Measurements from ENCODE around the gene UQCRC1.

The UQCRC1 gene

DNA sequence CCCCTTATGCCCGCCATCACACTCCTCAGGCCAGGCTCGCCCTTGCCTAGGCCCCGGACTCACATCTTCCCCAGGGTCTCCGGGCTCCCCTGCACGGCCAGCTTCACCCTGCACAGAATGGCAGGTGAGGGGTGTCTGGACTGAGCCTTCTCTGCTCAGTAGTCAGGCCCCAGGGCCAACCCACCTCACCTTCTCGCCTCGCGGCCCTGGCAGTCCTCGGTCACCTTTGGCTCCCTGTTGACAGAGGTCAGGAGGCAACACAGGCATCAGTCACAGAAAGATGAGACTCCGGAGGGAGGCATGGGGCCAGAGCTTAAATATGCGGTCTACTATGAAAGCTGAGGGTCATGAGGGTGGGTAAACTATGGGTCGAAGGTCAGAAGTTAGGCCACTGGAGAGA is 37.5 kb downstream of the UQCRC1 start:
- H3K4me3 ChIP-seq (ENCODE audit: low read depth, low read length): no peak overlapping the region
- CTCF ChIA-PET: no interaction called here
- H3K4me1 ChIP-seq (ENCODE audit: control insufficient read depth, insufficient read depth, low read length): no peaks in the 10 kb centered on the region
- peaks cover 0 to under 1% of the 10 kb centered on the region in 2 experiments; a peak in 1 of 3 replicates for H3K36me3 ChIP-seq (ENCODE audit: control insufficient read depth in 2 of 2, insufficient read depth in 1 of 2, low read length in 2 of 2)
- H3K9me3 ChIP-seq (ENCODE audit: control insufficient read depth, insufficient read depth, low read depth, low read length): no peaks in the 10 kb centered on the region
- POLR2A ChIA-PET: no interaction called here
- TF ChIP-seq, protein P1, sequence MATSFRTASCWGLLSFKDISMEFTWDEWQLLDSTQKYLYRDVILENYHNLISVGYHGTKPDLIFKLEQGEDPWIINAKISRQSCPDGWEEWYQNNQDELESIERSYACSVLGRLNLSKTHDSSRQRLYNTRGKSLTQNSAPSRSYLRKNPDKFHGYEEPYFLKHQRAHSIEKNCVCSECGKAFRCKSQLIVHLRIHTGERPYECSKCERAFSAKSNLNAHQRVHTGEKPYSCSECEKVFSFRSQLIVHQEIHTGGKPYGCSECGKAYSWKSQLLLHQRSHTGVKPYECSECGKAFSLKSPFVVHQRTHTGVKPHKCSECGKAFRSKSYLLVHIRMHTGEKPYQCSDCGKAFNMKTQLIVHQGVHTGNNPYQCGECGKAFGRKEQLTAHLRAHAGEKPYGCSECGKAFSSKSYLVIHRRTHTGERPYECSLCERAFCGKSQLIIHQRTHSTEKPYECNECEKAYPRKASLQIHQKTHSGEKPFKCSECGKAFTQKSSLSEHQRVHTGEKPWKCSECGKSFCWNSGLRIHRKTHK (tag by site-specific recombination; IDR thresholded peaks at IDR 0.05): no peak
- TF ChIP-seq ZNF132 (tag by site-specific recombination; IDR thresholded peaks at IDR 0.05; ENCODE audit: borderline replicate concordance) (no peak), SCRT1 (tag by site-specific recombination; IDR thresholded peaks at IDR 0.05; ENCODE audit: borderline replicate concordance) (no peak), WT1 (tag by site-specific recombination; IDR thresholded peaks at IDR 0.05) (no peak), ZBTB48 (tag by site-specific recombination; IDR thresholded peaks at IDR 0.05) (no peak), ZNF654 (tag by site-specific recombination; IDR thresholded peaks at IDR 0.05; ENCODE audit: low read depth) (no peak), ZNF221 (tag by site-specific recombination; IDR thresholded peaks at IDR 0.05; ENCODE audit: borderline replicate concordance) (no peak), ZSCAN30 (tag by site-specific recombination; IDR thresholded peaks at IDR 0.05) (no peak), GLIS2 (tag by site-specific recombination; IDR thresholded peaks at IDR 0.05) (no peak), ZNF202 (tag by site-specific recombination; IDR thresholded peaks at IDR 0.05; ENCODE audit: borderline replicate concordance) (no peak), ZBTB1 (tag by site-specific recombination; IDR thresholded peaks at IDR 0.05) (no peak), ZNF324 (tag by site-specific recombination; IDR thresholded peaks at IDR 0.05) (no peak), ZNF169 (tag by site-specific recombination; IDR thresholded peaks at IDR 0.05) (no peak), ZNF2 (tag by site-specific recombination; IDR thresholded peaks at IDR 0.05) (no peak)
- TF ChIP-seq, protein P2, sequence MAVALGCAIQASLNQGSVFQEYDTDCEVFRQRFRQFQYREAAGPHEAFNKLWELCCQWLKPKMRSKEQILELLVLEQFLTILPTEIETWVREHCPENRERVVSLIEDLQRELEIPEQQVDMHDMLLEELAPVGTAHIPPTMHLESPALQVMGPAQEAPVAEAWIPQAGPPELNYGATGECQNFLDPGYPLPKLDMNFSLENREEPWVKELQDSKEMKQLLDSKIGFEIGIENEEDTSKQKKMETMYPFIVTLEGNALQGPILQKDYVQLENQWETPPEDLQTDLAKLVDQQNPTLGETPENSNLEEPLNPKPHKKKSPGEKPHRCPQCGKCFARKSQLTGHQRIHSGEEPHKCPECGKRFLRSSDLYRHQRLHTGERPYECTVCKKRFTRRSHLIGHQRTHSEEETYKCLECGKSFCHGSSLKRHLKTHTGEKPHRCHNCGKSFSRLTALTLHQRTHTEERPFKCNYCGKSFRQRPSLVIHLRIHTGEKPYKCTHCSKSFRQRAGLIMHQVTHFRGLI (tag by site-specific recombination; IDR thresholded peaks at IDR 0.05): no peak
- TF ChIP-seq, protein P3, sequence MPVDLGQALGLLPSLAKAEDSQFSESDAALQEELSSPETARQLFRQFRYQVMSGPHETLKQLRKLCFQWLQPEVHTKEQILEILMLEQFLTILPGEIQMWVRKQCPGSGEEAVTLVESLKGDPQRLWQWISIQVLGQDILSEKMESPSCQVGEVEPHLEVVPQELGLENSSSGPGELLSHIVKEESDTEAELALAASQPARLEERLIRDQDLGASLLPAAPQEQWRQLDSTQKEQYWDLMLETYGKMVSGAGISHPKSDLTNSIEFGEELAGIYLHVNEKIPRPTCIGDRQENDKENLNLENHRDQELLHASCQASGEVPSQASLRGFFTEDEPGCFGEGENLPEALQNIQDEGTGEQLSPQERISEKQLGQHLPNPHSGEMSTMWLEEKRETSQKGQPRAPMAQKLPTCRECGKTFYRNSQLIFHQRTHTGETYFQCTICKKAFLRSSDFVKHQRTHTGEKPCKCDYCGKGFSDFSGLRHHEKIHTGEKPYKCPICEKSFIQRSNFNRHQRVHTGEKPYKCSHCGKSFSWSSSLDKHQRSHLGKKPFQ (tag by site-specific recombination; IDR thresholded peaks at IDR 0.05): no peak
- TF ChIP-seq, protein P4, sequence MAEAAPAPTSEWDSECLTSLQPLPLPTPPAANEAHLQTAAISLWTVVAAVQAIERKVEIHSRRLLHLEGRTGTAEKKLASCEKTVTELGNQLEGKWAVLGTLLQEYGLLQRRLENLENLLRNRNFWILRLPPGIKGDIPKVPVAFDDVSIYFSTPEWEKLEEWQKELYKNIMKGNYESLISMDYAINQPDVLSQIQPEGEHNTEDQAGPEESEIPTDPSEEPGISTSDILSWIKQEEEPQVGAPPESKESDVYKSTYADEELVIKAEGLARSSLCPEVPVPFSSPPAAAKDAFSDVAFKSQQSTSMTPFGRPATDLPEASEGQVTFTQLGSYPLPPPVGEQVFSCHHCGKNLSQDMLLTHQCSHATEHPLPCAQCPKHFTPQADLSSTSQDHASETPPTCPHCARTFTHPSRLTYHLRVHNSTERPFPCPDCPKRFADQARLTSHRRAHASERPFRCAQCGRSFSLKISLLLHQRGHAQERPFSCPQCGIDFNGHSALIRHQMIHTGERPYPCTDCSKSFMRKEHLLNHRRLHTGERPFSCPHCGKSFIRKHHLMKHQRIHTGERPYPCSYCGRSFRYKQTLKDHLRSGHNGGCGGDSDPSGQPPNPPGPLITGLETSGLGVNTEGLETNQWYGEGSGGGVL (tag by site-specific recombination; IDR thresholded peaks at IDR 0.05): no peak
- no peak overlapping the region for H3K27ac ChIP-seq (ENCODE audit: extremely low read depth, low read depth, low read length)

DNA sequence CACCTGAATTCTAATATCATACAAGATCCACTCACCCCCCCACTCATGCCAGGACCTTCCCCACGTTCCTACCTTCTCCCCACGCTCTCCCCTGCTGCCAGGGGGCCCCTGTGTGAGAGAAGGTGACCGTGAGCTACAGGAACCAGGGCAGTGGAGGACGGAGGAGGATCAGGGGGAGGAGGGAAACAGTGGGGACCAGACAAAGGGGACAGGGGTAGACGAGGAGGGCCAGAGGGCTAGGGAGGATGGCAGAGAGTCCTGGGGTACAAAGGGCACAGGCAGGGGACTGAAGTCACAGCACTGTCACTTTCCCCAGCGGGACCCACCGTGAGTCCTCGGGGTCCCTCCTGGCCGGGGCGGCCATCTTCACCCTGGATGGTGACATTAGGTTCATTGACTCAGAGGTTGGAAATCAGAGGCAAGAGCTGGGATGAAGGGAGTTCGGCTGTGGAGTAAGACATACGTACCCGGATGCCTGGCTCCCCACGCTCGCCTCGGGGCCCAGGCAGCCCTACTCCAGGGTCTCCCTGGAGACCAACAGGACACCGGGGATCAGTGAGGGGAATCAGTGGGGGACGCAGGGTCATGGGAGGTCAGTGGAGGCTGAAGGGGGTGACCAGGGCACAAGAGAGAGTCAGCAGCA is 39.5 kb downstream of the UQCRC1 start:
- POLR2A ChIA-PET: no interaction called here
- Histone ChIP-seq H3K4me1 (ENCODE audit: control insufficient read depth, insufficient read depth, low read length) (no peaks in the 10 kb centered on the region), H3K27ac (ENCODE audit: extremely low read depth, low read depth, low read length) (no peak overlapping the region), H3K4me3 (ENCODE audit: low read depth, low read length) (no peak overlapping the region), H3K9me3 (ENCODE audit: control insufficient read depth, insufficient read depth, low read depth, low read length) (no peaks in the 10 kb centered on the region), H3K36me3 (ENCODE audit: control insufficient read depth in 2 of 2, insufficient read depth in 1 of 2, low read length in 2 of 2) (no peaks in the 10 kb centered on the region)
- CTCF ChIA-PET: no interaction called here
- TF ChIP-seq ZBTB6 (tag by site-specific recombination; IDR thresholded peaks at IDR 0.05): no peak
- TF ChIP-seq ZFHX2 (tag by site-specific recombination; conservative IDR thresholded peaks at IDR 0.05): no peak
- TF ChIP-seq ZBTB7A (tag by site-specific recombination; IDR thresholded peaks at IDR 0.05; ENCODE audit: low read depth): no peak
- no peak for TF ChIP-seq ZNF37A (tag by site-specific recombination; IDR thresholded peaks at IDR 0.05)
- no peak for TF ChIP-seq OSR2 (tag by site-specific recombination; IDR thresholded peaks at IDR 0.05)
- TF ChIP-seq ZNF23 (tag by site-specific recombination; IDR thresholded peaks at IDR 0.05; ENCODE audit: borderline replicate concordance): no peak
- TF ChIP-seq ZNF76 (tag by site-specific recombination; IDR thresholded peaks at IDR 0.05; ENCODE audit: borderline replicate concordance, low read depth): no peak
- no peak for TF ChIP-seq ZBTB17 (tag by site-specific recombination; IDR thresholded peaks at IDR 0.05)
- TF ChIP-seq ZNF350 (tag by site-specific recombination; IDR thresholded peaks at IDR 0.05): no peak
- TF ChIP-seq SALL2 (tag by site-specific recombination; IDR thresholded peaks at IDR 0.05; ENCODE audit: borderline replicate concordance): no peak
- no peak for TF ChIP-seq ZFP41 (tag by site-specific recombination; IDR thresholded peaks at IDR 0.05; ENCODE audit: borderline replicate concordance)
